AG20443 (cell line): Measurements from ENCODE around the gene OASL.
"Not testable (repeated sequence)": the region's sequence is repeated elsewhere in the genome, so short reads cannot be mapped to it uniquely, and the experiment has no call there.

Experiments used
- DNase-seq: peaks from one replicate; pipeline ENCODE4 v3.0.0; 2012; ENCODE audit warnings: low spot score, mixed read lengths

The OASL gene

DNA sequence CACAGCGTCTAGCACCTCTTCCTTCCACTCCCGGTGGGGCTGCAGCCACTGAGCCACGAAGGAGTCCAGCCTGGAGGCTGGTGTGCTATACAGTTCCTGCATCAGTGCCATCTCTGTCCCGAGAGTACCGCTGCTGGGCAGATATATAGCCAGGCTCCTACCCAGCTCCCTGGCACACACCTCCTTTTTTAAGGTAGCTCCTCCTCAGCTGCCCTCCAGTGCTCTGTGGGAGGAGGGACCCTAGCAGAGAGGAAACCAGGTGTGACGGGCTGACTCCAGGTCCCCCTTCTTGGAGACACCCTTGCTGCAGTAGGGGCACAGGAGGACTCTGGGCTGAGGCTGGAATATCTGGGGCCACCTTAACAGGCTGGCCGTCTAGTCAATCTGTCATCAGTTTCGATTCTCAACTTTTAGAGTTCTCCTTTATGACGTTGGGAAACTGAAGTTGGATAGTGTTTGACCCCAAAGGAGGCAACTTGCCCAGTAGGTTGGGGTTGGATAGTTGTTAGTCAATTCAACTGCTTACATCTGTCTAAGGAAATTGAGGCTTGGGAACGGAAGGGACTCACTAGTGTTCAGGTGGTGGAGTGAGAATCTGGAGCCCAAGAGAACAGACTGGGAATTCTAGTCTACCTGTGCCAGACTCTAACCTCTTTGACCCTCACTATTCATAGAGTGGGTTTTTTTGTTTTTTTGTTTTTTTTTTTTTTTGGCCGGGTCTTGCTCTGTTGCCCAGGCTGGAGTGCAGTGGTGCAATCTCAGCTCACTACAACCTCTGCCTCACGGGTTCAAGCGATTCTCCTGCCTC, at the start of gene OASL:
TSS of gene OASL (minus strand) at position 386 of the 808 bp plus-strand sequence. CDS start at position 111, 275 bp downstream.
- DNase-seq, result peak; percentile 45

GRCh38 chr12:121088195-121088585, 49.1 kb upstream of the OASL start:
- DNase-seq, result no peak

GRCh38 chr12:121087467-121088194, 48.6 kb upstream of the OASL start:
- peak; percentile 20 for DNase-seq

GRCh38 chr12:121086781-121087295, 47.8 kb upstream of the OASL start:
- no peak for DNase-seq

- no peak for DNase-seq
Observed at GRCh38 chr12:121085506-121086353, 46.7 kb upstream of the OASL start.

- no peak for DNase-seq
Observed at GRCh38 chr12:121085069-121085468, 46.0 kb upstream of the OASL start.

GRCh38 chr12:121084229-121084628, 45.2 kb upstream of the OASL start:
- DNase-seq, result no peak

GRCh38 chr12:121080909-121081308, 41.9 kb upstream of the OASL start:
- DNase-seq, result no peak

DNA sequence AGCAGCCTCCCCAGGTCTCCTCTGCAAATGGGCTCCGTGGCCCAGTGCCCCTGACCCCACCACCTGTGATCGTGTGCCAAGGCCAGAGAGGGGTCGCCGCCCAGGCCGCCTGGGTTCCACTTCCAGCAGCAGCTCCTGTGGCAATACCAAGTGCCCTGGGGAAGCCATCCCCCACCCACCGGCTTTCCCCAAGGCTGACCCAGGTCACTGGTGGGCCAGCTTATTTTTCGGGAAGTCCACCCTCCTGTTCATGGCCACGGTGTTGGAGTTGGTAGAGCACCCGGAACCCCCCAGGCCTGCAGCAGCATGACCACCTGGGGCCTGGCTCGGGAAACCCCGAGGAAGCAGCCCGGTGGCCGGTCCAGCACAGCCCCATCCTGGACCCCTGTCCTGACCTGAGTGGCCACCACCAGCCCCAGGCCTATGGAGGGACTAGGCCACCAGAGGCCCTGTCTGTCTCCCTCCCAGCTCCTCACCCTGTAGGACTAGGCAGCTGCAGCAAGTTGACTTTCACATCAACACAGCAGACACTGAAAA, 40.8 kb upstream of the OASL start:
- no peak for DNase-seq

GRCh38 chr12:121077440-121077839, 38.4 kb upstream of the OASL start:
- not testable (repeated sequence) for DNase-seq

DNA sequence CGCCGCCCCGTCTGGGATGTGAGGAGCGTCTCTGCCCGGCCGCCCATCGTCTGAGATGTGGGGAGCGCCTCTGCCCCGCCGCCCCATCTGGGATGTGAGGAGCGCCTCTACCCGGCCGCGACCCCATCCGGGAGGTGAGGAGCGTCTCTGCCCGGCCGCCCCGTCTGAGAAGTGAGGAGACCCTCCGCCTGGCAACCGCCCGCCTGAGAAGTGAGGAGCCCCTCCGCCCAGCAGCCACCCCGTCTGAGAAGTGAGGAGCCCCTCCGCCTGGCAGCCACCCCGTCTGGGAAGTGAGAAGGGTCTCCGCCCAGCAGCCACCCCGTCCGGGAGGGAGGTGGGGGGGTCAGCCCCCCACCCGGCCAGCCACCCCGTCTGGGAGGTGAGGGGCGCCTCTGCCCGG, 36.9 kb upstream of the OASL start:
- DNase-seq, result not testable (repeated sequence)

GRCh38 chr12:121072147-121072546, 33.1 kb upstream of the OASL start:
- DNase-seq, result no peak

DNA sequence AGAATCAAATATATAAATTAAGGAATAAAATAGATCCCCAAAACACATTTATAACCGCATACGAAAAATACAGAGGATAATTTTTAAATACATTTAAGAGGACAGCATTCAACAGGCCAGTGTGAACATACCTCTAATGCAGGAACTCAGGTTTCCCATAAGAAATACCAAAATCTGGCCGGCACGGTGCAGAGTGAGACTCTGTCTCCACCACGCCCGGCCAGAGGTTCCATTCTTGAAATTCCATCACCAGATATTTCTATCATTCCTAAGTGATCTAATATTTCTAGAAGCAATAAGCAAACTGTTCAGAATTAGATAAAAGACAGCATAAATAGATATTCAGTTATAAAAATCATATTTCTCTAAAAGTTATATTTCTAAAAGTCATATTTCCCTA, 30.2 kb upstream of the OASL start:
- DNase-seq, result no peak

GRCh38 chr12:121065345-121065744, 26.3 kb upstream of the OASL start:
- no peak for DNase-seq

DNA sequence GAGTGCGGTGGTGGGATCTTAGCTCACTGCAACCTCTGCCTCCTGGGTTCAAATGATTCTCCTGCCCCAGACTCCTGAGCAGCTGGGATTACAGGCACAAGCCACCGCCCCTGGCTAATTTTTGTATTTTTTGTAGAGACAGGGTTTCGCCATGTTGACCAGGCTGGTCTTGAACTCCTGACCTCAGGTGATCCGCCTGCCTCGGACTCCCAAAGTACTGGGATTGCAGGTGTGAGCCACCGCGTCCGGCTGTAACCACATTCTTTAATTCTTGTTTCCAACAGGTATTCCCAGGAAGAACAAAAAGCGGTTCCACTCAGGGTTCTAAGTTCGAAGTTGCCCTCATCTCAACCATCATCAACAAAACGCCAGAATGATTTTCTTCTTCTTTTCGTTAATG, 25.5 kb upstream of the OASL start:
- not testable (repeated sequence) for DNase-seq

DNA sequence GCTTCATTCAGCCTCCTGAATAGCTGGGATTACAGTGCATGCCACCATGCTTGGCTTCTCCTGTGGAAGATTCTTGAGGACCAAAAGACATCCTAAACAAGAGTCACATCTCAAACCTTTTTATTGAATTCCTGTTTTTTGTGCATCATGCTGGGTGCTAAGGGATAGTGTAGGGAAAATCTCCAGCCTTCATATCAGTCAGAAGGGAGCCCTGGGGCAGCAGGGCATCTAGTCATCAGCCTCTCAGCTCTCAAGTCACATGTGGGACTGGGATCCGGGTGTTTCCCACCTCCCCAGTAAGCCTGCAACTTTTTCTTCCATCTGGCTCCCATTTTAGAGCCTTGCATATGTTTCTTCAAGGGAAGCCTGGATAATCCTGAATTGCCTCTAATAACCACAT, 25.1 kb upstream of the OASL start:
- DNase-seq, result no peak

- no peak for DNase-seq
Observed at GRCh38 chr12:121062391-121063045, 23.5 kb upstream of the OASL start.

DNA sequence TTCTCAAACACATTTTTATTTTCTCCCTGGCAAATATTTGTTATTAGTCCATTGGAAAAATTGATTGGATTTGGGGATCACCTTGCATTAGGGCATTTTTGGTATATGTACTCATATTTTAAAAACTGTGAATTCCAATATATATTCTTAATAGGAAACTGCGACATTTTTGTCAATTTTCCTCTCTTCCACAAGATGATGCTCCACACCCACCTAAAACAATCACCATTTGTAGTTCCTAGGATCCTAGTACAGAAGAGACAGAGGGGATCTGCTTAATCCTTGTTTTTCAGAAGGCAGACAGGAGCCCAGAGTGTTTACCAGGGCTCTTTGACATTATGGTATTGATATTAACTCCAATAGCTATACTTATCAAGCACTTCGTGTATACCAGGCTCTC, 22.8 kb upstream of the OASL start:
- no peak for DNase-seq

GRCh38 chr12:121060149-121061001, 21.3 kb upstream of the OASL start:
- DNase-seq, result peak; percentile 76
